Smooth muscle cell (in vitro differentiated cells): Measurements from ENCODE around the gene CDK4. TPM values are rescaled to one million over a fixed set of nuclear protein-coding genes. Genes with fewer than 3 reads are reported as not detected.

ENCODE experiments used
- DNase-seq: peaks from one replicate; lab custom pipeline; 2025; ENCODE audit not compliant: unreplicated experiment; lab: John Stamatoyannopoulos, UW
- H2AFZ ChIP-seq: fragments of 200-600 bp; sonication (generic); 2 replicates; pipeline ENCODE4 v1.6.0; 2016; ENCODE audit warnings: antibody characterized with exemption, low read depth, mild to moderate bottlenecking
- H3F3A ChIP-seq: fragments of 200-600 bp; sonication (generic); 2 replicates; pipeline ENCODE4 v1.6.0; 2017; ENCODE audit warnings: antibody characterized with exemption, low read depth
- H3K27ac ChIP-seq: fragments of 200-600 bp; sonication (generic); 2 replicates; pipeline ENCODE4 v1.5.1; 2016; ENCODE audit warnings: low read depth, mild to moderate bottlenecking
- H3K27me3 ChIP-seq: fragments of 200-600 bp; sonication (generic); 2 replicates; pipeline ENCODE4 v1.6.1; 2016; ENCODE audit warnings: low read depth, mild to moderate bottlenecking
- H3K36me3 ChIP-seq: fragments of 200-600 bp; sonication (generic); 2 replicates; pipeline ENCODE4 v1.5.1; 2016; ENCODE audit warnings: low read depth
- H3K4me1 ChIP-seq: fragments of 200-600 bp; sonication (generic); 2 replicates; pipeline ENCODE4 v1.5.1; 2016; ENCODE audit warnings: low read depth
- H3K4me2 ChIP-seq: fragments of 200-600 bp; sonication (generic); 2 replicates; pipeline ENCODE4 v1.6.0; 2016; ENCODE audit warnings: mild to moderate bottlenecking
- H3K4me3 ChIP-seq: fragments of 200-600 bp; sonication (generic); 2 replicates; pipeline ENCODE4 v1.5.1; 2016; ENCODE audit warnings: mild to moderate bottlenecking
- H3K79me2 ChIP-seq: fragments of 200-600 bp; sonication (generic); 2 replicates; pipeline ENCODE4 v1.6.0; 2016; ENCODE audit warnings: low read depth, mild to moderate bottlenecking
- H3K9ac ChIP-seq: fragments of 200-600 bp; sonication (generic); 2 replicates; pipeline ENCODE4 v1.6.0; 2016; ENCODE audit warnings: low read depth
- H3K9me3 ChIP-seq: fragments of 200-600 bp; sonication (generic); replicated peaks from 2 replicates; pipeline ENCODE4 v1.5.1; 2016; ENCODE audit warnings: low read depth
- H4K20me1 ChIP-seq: fragments of 200-600 bp; sonication (generic); 2 replicates; pipeline ENCODE4 v1.6.0; 2016; ENCODE audit warnings: low read depth
- WGBS: methylation state at CpG from one replicate; pipeline ENCODE4 v1.1.7; 2016; ENCODE audit warnings: low lambda C conversion rate; 5-methylcytosine and 5-hydroxymethylcytosine counted together
- polyA plus RNA-seq: library from polyadenylated mRNA; unstranded; fragments of >200 nt; fragmentation: Nextera tagmentation; extraction: Ambion mirVana; gene quantifications from 2 replicates; pipeline ENCODE4 v1.2.1, GENCODE V29; 2016
- total RNA-seq: library from RNA; depleted of rRNA; stranded (reverse); fragments of >200 nt; gene quantifications from 2 replicates; pipeline ENCODE4 v1.2.3, GENCODE V29; 2014
- TF ChIP-seq, protein P1 (sequence below): fragments of 200-600 bp; sonication (generic); IDR thresholded peaks from 2 replicates; pipeline ENCODE4 v1.5.1; 2017; ENCODE audit warnings: borderline replicate concordance, mild to moderate bottlenecking, antibody characterized with exemption; ENCODE audit not compliant: insufficient read depth, poor library complexity, severe bottlenecking

CDK4 gene
- total and polyA plus RNA-seq, 2 experiments from 2014 or later = 144 to 235 TPM

DNA sequence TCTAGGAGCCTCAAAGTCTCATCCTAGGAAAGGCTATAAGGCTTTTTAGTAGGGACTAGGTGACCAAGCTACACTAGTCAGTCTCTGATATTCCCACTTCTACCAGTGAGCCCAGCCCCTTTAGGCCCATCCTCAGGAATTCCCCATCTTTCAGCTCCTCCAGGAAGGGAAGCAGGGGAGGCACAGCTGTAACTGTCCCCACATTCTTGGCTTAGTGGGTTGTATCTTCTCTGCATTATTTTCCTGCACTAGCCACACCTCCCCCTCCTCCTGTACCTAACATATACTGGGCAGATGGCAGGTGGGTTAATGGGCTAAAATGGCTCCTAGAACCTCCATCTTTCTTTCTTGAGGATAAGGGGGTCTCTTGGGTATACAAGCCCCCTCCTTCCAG lies 15.2 kb upstream of the CDK4 start:
- Histone ChIP-seq H3K9ac (no peak overlapping the region), H2AFZ (no peak overlapping the region), H3K4me1 (peaks cover 26% of the 10 kb centered on the region), H3K27ac (no peak overlapping the region), H3K4me3 (no peak overlapping the region), H3K9me3 (no peaks in the 10 kb centered on the region), H4K20me1 (no peaks in the 10 kb centered on the region), H3K79me2 (no peaks in the 10 kb centered on the region), H3K4me2 (peak overlapping the region; percentile 84), H3F3A (no peaks in the 10 kb centered on the region), H3K27me3 (peaks cover 61% of the 10 kb centered on the region), H3K36me3 (no peaks in the 10 kb centered on the region)
- DNase-seq = no peak
- TF ChIP-seq, protein P1, sequence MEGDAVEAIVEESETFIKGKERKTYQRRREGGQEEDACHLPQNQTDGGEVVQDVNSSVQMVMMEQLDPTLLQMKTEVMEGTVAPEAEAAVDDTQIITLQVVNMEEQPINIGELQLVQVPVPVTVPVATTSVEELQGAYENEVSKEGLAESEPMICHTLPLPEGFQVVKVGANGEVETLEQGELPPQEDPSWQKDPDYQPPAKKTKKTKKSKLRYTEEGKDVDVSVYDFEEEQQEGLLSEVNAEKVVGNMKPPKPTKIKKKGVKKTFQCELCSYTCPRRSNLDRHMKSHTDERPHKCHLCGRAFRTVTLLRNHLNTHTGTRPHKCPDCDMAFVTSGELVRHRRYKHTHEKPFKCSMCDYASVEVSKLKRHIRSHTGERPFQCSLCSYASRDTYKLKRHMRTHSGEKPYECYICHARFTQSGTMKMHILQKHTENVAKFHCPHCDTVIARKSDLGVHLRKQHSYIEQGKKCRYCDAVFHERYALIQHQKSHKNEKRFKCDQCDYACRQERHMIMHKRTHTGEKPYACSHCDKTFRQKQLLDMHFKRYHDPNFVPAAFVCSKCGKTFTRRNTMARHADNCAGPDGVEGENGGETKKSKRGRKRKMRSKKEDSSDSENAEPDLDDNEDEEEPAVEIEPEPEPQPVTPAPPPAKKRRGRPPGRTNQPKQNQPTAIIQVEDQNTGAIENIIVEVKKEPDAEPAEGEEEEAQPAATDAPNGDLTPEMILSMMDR = no peak

DNA sequence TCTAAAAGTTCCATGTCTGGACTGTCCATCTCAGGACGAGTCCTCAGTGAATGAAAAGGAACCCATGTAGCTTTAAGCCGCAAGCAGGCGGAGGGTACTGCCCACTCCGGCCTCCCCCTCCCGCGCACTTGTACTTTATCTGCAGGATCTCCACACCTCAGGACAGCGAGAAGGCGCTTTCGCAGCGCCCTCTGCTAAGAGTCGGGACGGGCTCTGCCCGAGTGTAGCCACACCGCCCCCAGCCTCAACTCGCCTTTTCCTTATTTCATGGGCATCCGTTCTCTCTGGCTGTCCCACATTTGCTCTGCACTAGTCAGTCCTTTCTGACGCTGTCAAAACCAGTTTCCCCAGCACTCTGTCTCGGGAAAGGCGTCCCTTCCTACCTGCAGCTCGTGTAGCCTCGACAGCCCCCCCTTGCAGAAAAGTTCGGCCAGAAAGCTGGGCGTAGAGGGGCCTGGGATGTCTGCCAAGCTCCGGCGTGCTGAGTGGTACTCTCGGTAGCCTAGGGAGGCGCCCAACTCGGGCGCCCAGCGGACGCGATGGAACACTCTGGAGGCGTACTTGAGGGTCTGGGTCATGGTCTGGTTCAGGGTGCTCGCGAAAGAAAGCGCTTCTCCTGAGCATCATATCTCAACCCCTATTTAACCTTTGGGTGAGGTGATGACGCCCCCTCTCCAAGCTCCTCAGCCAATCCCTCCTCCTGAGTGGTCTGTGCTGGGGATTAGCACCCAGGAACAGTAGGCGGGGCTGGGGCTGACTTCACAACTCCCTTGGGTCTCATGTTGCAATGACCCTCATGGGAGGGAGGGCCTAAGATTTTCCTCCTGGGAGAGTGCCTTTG lies 14.6 kb upstream of the CDK4 start, which contains the start of gene CYP27B1:
TSS of gene CYP27B1 (minus strand) at position 615 of the 841 bp plus-strand sequence. CDS start at position 578, 37 bp downstream.
- DNase-seq = no peak
- Histone ChIP-seq H3K79me2 (no peaks in the 10 kb centered on the region), H3K27me3 (peaks cover 67% of the 10 kb centered on the region), H3K36me3 (no peaks in the 10 kb centered on the region), H3K9ac (no peak within 1 kb of the TSS), H3K4me2 (peak within 1 kb of the TSS; percentile 84), H3F3A (no peaks in the 10 kb centered on the region), H4K20me1 (no peaks in the 10 kb centered on the region), H3K9me3 (no peaks in the 10 kb centered on the region), H3K27ac (no peak within 1 kb of the TSS), H3K4me1 (peaks cover 26% of the 10 kb centered on the region), H3K4me3 (peak within 1 kb of the TSS; percentile 44), H2AFZ (no peak within 1 kb of the TSS)
- WGBS = 6% methylated on average over 38 of the region's 38 CpGs
- TF ChIP-seq, protein P1 = no peak

GRCh38 chr12:57765698-57766463 lies 13.8 kb upstream of the CDK4 start:
- WGBS = 9% methylated on average over 37 of the region's 40 CpGs
- Histone ChIP-seq H4K20me1 (no peaks in the 10 kb centered on the region), H3K27me3 (peaks cover 72% of the 10 kb centered on the region), H3K4me2 (peak overlapping the region; percentile 84), H3F3A (no peaks in the 10 kb centered on the region), H2AFZ (no peak overlapping the region), H3K4me3 (peak overlapping the region; percentile 44), H3K9me3 (no peaks in the 10 kb centered on the region), H3K79me2 (no peaks in the 10 kb centered on the region), H3K9ac (no peak overlapping the region), H3K27ac (no peak overlapping the region), H3K4me1 (peaks cover 26% of the 10 kb centered on the region), H3K36me3 (no peaks in the 10 kb centered on the region)
- TF ChIP-seq, protein P1 = no peak
- DNase-seq = no peak
